ENCODE results near the gene MED17.

The MED17 gene

GRCh38 chr11:93817426-93818348 is 33.6 kb downstream of the MED17 start:
- DNase-seq (ENCODE audit: low spot score) = no peak

GRCh38 chr11:93819966-93820695 is 36.0 kb downstream of the MED17 start:
- no peak for DNase-seq (ENCODE audit: low spot score)

DNA sequence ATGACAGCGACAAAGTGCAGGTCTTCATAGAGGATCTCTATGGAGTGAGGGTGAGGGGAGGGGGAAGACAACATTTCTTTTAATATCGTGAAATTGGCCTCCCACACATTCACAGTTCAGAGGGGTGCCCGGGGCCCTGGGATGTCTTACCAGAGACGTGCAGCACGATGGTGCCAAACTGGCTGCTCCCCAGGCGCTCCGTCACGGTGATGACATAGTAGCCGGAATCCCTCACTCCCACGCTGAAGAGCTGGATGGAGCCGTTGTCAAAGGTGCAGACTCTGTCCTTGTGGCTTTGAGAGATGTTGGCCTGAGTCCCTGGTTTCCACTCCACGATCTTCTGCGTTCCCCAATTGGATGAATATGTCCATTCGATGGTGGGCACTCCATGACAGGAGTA is 36.8 kb downstream of the MED17 start:
- DNase-seq (ENCODE audit: low spot score) = no peak

GRCh38 chr11:93821617-93822016 is 37.5 kb downstream of the MED17 start:
- DNase-seq (ENCODE audit: low spot score) = no peak

- no peak for DNase-seq (ENCODE audit: low spot score)
Measured at GRCh38 chr11:93822359-93822758, 38.3 kb downstream of the MED17 start.

DNA sequence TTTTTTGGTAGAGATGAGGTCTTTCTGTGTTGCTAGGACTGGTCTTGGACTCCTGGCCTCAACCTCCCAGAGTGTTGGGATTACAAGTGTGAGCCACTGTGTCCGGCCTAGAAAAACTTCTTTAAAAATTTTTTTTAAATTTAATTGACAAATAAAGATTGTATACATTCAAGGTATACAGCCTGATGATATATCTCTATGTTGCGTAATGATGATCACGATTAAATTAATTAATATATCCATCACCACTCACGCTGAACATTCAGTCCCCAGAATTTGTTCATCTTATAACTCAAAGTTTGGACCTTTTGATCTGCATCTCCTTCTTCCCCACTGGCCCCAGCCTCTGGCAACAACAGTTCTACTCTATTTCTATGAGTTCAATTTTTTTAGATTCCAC is 39.1 kb downstream of the MED17 start:
- no peak for DNase-seq (ENCODE audit: low spot score)

- no peak for DNase-seq (ENCODE audit: low spot score)
Measured at GRCh38 chr11:93827363-93827762, 43.3 kb downstream of the MED17 start.

DNA sequence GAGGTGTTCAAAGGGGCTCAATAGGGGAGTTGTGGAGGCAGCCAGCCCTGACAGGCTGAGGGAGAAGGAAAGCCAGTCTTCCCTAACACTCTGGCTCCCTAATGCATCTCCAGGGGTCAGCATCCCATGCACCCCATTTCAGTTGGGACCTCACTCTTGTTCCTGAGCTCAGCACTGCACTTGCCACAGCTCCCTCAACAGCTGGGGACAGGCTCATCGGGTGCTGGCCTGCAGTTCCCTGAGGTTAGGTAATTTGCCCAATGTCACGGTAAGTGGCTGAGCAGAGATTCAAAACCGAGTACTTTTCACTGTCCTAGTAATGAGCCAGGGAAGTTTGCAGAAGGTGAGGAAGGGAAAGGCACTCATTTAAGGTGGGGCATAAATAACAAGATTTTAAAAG is 45.5 kb downstream of the MED17 start:
- no peak for DNase-seq (ENCODE audit: low spot score)

GRCh38 chr11:93831343-93832127 is 47.5 kb downstream of the MED17 start:
- no peak for DNase-seq (ENCODE audit: low spot score)

DNA sequence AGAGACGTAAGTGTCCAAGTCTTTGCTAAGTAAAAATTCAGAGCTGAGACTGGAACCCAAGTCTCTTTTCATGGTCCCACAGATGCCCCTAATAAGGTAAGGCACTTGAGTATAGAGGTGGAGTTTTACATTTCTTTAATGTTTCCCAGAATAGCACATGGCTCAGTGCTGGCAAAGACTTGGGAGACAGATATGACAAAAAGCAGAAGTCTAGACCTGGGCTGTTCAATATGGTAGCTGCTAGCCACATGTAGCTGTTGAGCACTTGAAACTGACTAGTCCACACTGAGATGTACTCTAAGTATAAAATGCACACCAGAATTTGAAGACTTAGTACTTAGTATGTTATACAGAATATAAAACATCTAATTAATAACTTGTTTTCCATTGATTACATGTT is 48.7 kb downstream of the MED17 start:
- no peak for DNase-seq (ENCODE audit: low spot score)

- DNase-seq (ENCODE audit: low spot score) = no peak
Measured at GRCh38 chr11:93838967-93839366, 54.9 kb downstream of the MED17 start.

- DNase-seq (ENCODE audit: low spot score) = no peak
Measured at GRCh38 chr11:93840180-93840579, 56.1 kb downstream of the MED17 start.

DNA sequence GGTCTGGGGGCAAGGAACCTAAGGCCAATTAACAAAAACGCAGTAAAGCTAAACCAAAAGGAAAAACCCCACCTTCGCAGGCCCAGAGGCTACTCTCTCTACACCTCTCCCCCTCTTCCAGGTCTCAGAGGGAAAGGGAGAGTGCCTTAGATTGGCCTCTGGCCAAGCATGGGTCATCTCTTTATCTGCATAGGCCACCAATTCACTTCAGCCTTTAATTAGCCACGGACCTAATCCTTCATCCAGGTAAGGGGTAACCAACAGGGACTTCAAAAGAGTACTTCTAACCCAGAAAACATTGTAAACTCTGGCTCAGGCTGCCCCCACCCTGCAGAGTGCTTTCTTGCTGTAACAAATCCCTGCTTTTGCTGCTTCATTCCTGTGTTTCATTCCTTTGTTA is 56.9 kb downstream of the MED17 start:
- no peak for DNase-seq (ENCODE audit: low spot score)

DNA sequence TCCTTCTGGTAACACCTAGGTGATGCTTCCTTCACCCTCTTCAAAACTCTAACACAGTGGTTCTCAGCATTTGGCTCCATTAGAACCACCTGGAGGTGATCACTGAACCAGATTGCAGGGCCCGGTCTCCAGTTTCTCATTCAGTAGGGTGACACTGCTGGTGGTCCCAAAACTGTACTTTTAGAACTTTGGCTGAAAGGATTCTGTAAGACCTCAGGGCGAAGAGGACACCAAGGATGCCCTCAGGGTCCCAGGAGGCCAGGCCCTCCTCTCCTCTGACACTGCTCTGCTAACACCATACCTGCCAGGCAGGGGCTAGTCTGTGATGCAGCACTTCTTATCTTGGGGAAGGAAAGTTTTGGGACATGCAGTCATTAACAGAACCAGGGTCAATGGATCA is 57.4 kb downstream of the MED17 start:
- no peak for DNase-seq (ENCODE audit: low spot score)

DNA sequence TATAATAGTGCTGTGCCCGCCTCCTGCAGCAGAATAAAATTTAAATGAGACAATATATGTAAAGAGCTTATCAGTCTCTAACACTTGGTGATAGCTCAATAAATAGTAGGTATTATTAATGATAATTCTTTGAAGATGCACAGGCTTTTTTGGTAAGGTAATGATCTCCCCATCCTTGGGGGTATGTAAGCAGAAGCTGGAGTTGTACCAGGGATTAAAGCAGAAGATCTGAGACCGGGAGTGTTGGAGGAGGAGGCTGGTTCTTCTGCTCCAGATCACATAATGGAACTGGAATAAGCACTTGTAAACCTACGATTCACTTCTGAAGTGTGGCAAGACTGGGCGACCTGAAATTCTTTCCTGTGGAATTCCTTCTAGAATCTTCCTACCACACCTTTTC is 58.0 kb downstream of the MED17 start:
- DNase-seq (ENCODE audit: low spot score) = no peak

DNA sequence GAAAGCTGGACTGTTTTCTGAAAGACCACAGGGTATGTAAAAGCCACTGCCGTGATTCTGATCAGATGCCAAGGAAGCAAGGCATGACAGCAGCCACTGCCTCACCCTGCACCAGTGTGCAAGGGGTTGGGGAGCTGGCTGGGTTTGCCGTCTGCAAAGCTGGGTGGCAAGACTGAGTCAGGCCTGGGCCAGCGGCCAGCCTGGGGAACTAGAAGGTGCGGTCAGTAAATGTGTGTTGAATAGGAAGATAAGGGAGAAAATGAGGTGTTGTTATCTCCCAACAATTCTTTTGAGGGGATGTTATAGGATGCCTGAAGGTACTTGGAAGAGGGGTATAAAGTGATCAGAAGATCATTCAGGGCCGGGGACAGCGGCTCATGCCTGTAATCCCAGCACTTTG is 58.4 kb downstream of the MED17 start:
- DNase-seq (ENCODE audit: low spot score) = no peak

DNA sequence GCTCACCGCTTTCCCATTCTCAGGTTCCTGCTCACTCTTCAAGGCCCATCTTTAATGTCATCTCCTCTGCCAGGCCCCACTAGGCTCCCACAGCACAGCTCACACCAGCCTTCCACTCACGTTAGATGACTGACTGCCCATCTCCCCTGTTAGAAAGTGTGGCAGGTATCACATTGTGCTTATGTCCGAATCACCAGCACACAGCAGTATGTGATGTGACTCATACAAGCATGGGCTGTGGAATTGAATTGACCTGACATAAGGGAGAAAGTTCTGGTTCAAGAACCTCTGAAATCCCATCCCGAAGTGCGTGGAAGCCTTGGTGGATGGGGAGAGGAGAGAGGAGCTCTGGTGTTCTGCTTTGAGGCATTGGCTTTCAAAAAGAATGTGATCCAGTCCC is 59.8 kb downstream of the MED17 start:
- DNase-seq (ENCODE audit: low spot score) = no peak

- DNase-seq (ENCODE audit: low spot score) = no peak
Measured at GRCh38 chr11:93844568-93844967, 60.5 kb downstream of the MED17 start.

DNA sequence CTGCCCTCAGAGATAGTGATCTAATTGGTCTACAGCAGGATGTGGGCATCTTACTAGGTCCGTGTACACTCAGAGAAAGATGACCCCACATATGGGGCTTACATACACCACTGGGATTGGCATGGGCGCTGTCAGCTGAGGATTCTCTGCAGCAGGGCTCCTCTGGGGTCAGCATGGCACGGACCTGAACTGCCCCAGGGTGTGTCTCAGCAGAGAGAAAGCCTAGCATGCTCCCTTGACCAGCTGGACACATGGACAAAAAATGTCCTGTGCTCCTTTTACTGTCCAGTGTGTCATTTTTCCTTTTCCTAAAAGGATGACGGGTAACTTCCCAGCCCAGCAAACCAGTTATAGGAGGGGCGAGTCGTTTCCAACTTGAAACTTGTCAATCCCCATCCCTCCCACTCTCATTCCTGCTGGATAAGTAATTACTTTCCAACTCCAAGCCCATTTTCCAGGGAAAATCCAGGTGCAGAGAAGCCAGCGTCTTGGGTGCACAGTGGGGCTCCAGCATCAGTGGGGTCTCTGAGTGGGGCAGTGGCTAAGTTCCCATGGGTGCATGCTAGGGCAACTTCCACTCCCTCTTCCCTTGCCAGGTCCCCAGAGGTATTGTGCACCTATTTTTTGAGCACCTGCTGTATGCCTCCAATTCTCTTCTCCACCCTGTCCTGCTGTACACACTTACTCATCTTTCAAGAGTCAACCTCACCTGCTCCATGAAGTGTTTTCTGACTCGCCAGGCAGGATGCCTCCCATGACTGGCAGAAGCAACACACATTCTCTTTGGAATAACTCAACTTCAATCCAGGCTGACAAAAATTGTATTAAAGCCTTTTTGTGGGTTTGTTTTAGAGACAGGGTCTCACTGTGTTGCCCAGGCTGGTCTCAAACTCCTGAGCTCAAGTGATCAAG is 61.4 kb downstream of the MED17 start:
- no peak for DNase-seq (ENCODE audit: low spot score)

DNA sequence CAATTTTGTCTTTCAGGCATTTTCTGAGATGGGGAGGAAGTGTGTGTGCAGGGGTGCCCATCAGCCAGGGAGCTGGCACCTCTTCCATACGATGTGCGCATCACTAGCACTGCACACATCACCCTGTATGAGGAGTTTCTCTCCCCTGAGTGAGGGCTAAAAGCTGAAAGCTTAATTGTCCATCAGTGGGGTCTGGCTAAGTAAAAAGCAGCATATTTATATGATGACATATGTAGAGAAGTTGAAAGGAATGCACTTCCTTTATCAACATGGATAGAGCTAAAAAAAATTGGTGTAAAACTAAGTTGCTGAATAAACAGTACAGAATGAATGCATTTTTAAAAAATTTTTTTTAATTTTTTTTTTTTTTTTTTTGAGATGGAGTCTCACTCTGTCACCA is 62.3 kb downstream of the MED17 start:
- no peak for DNase-seq (ENCODE audit: low spot score)

DNA sequence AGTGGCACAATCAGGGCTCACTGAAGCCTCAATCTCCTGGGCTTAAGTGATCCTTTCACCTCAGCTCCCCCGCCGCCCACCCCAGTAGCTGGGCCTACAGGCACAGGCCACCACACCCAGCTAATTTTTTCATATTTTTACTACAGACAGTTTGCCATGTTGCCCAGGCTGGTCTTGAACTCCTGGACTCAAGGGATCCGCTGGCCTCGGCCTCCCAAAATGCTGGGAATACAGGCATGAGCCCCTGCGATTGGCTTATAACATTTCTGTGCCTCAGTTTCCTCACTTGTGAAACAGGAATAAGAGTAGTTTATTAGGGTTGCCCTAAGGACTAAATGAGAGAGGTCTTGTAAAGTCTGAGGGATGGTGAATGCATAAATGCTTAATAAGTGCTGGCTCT is 65.1 kb downstream of the MED17 start:
- no peak for DNase-seq (ENCODE audit: low spot score)
